Measurements from ENCODE around the gene IL10RB. TPM values are rescaled to one million over a fixed set of nuclear protein-coding genes. Genes with fewer than 3 reads are reported as not detected.
"Not testable (repeated sequence)": the region's sequence is repeated elsewhere in the genome, so short reads cannot be mapped to it uniquely, and the experiment has no call there.

Gene IL10RB
- total and polyA plus RNA-seq, 9 donors: 18.1 to 31.7 (median 24.8) TPM

DNA sequence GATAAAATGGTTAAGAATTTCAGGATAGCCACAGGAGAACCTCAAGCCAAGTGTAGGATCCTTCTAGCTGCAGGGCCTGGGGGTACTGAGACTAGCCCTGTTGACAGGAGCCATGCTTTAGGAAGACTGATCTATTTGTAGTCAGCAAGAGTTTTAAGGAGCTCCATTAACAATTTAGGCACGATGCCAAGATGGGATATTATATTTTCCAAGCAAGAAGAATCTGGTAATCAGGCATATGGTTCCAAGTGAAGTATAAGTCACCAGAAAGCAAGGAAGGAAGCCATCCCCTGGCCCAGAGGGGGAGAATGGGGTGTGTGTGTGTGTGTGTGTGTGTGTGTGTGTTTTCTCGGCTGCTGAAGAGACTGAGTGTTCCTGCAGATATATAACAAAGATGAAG is 29.4 kb upstream of the IL10RB start:
- intact Hi-C loops (cut with DNase I): no loop called here
- no peaks in the 10 kb centered on the region for H3K36me3 ChIP-seq
- no peaks in the 10 kb centered on the region for H3K4me1 ChIP-seq (ENCODE audit: insufficient read depth)
- no peak overlapping the region for H3K27ac ChIP-seq
- TF ChIP-seq EP300 (IDR thresholded peaks at IDR 0.05) (no peak), CTCF (IDR thresholded peaks at IDR 0.05) (no peak), POLR2A (IDR thresholded peaks at IDR 0.05) (no peak)
- H3K4me3 ChIP-seq: no peak overlapping the region
- DNase-seq: no peak
- no peaks in the 10 kb centered on the region for H3K27me3 ChIP-seq
- WGBS, 3 donors: 80 to 84% (median 83%) methylated on average over 2 of the region's 2 CpGs
- no peaks in the 10 kb centered on the region for H3K9me3 ChIP-seq

DNA sequence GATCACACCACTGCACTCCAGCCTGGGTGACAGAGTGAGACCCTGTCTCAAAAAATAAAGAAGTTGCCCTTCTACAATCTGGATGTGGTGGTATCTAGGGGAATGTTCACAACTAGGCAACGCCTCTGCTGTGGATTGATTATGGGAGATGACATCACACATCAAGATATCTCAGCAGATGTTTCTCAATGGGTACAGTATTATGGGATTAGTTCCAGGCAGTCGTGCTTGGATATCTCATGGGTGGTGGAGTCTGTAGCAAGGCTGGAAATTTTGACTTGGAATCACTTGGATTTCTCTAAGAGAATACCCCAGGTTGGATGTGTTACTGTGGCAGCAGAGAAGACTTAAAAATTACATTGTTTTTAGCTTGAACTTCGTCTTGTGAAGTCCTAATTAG is 28.7 kb upstream of the IL10RB start:
- 88 to 95% (median 93%) methylated on average over 3 of the region's 3 CpGs for WGBS, 3 donors
- no peaks in the 10 kb centered on the region for H3K9me3 ChIP-seq
- no peak for DNase-seq
- no peaks in the 10 kb centered on the region for H3K36me3 ChIP-seq
- intact Hi-C loops (cut with DNase I): no loop called here
- no peak overlapping the region for H3K27ac ChIP-seq
- no peak overlapping the region for H3K4me3 ChIP-seq
- TF ChIP-seq POLR2A (IDR thresholded peaks at IDR 0.05) (no peak), CTCF (IDR thresholded peaks at IDR 0.05) (no peak), EP300 (IDR thresholded peaks at IDR 0.05) (no peak)
- no peaks in the 10 kb centered on the region for H3K4me1 ChIP-seq (ENCODE audit: insufficient read depth)
- no peaks in the 10 kb centered on the region for H3K27me3 ChIP-seq

- DNase-seq: no peak
- H3K4me3 ChIP-seq: no peak overlapping the region
- intact Hi-C loops (cut with DNase I): no loop called here
- H3K27ac ChIP-seq: no peak overlapping the region
- 95 to 96% (median 95%) methylated on average over 4 of the region's 4 CpGs for WGBS, 3 donors
- no peak for TF ChIP-seq POLR2A (IDR thresholded peaks at IDR 0.05)
- no peak for TF ChIP-seq EP300 (IDR thresholded peaks at IDR 0.05)
- TF ChIP-seq CTCF (IDR thresholded peaks at IDR 0.05): no peak
- H3K9me3 ChIP-seq: no peaks in the 10 kb centered on the region
- no peaks in the 10 kb centered on the region for H3K27me3 ChIP-seq
- no peaks in the 10 kb centered on the region for H3K4me1 ChIP-seq (ENCODE audit: insufficient read depth)
- no peaks in the 10 kb centered on the region for H3K36me3 ChIP-seq
Measured at GRCh38 chr21:33238146-33238545, 28.0 kb upstream of the IL10RB start.

DNA sequence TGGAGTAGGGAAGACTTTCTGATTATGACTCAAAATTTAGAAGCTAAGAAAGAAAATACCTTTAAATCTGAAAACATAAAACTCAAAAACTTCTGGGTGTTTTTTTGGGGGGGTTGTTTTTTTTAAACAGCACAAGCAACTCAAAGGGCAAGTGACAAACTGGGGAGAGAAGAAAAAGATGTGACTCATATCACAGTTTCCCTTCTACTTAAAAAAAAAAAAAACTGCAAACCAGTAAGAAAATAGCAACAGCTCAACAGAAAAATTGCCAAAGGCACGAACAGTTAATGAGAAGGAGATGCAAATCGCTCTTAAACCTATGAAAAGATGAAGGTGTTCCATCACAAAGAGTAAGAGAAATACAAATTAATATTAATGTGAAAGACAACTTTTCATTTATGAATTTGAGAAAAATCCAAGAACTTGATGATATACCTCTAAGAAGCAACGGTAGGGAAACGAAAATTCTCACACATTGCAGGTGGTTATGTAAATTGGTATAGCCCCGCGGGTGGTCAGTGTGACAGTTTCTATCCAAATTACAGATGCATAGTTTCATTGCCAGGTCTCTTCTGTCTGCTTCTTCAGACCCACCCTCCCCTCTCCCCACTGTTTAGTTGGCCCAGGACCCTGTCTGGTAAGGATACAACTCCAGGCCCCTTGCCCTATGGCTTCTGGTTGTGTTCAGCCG is 27.5 kb upstream of the IL10RB start:
- Histone ChIP-seq H3K4me1 (ENCODE audit: insufficient read depth) (no peaks in the 10 kb centered on the region), H3K27ac (no peak overlapping the region), H3K9me3 (no peaks in the 10 kb centered on the region), H3K27me3 (no peaks in the 10 kb centered on the region), H3K36me3 (no peaks in the 10 kb centered on the region), H3K4me3 (no peak overlapping the region)
- no peak for TF ChIP-seq CTCF (IDR thresholded peaks at IDR 0.05)
- no peak for TF ChIP-seq POLR2A (IDR thresholded peaks at IDR 0.05)
- TF ChIP-seq EP300 (IDR thresholded peaks at IDR 0.05): no peak
- no peak for DNase-seq
- intact Hi-C loops (cut with DNase I): no loop called here
- WGBS, 3 donors: 78 to 94% (median 89%) methylated on average over 7 of the region's 7 CpGs

GRCh38 chr21:33239559-33240127 is 26.5 kb upstream of the IL10RB start:
- H3K4me1 ChIP-seq (ENCODE audit: insufficient read depth); H3K9me3 ChIP-seq; H3K4me3 ChIP-seq; H3K27me3 ChIP-seq; H3K27ac ChIP-seq; DNase-seq; H3K36me3 ChIP-seq; intact Hi-C loops (cut with DNase I): not testable (repeated sequence)

Measured in ovary (tissue), 9 donors.